Erythroblast (primary cell): ENCODE measurements around the gene SLCO2A1.

Experiments used
- DNase-seq, 2 experiments: peaks; one replicate each; lab custom pipeline; 2025; lab: John Stamatoyannopoulos, UW
- GATA1 ChIP-seq: IDR thresholded peaks from 2 replicates; pipeline ENCODE4 v1.6.1; 2011; ENCODE audit warnings: low read depth, mild to moderate bottlenecking, control low read depth, low read length, moderate library complexity
- POLR2A ChIP-seq: IDR thresholded peaks from 2 replicates; pipeline ENCODE4 v1.6.1; 2011; ENCODE audit warnings: mild to moderate bottlenecking, low read length

SLCO2A1 gene

GRCh38 chr3:134056464-134056891 lies 26.8 kb upstream of the SLCO2A1 start:
- TF ChIP-seq POLR2A, result no peak
- DNase-seq, result no peak

GRCh38 chr3:134055661-134056060 lies 25.9 kb upstream of the SLCO2A1 start:
- TF ChIP-seq POLR2A, result no peak
- TF ChIP-seq GATA1, result no peak
- no peak for DNase-seq

GRCh38 chr3:134054881-134055280 lies 25.2 kb upstream of the SLCO2A1 start:
- TF ChIP-seq GATA1, result no peak
- no peak for TF ChIP-seq POLR2A
- no peak for DNase-seq

GRCh38 chr3:134054231-134054630 lies 24.5 kb upstream of the SLCO2A1 start:
- TF ChIP-seq POLR2A (no peak), GATA1 (no peak)

GRCh38 chr3:134052370-134052769 lies 22.6 kb upstream of the SLCO2A1 start:
- DNase-seq, result no peak
- TF ChIP-seq GATA1 (no peak), POLR2A (no peak)

More at GRCh38 chr3:134054231-134054630, 24.5 kb upstream of the SLCO2A1 start:
- DNase-seq, result no peak

- DNase-seq, result no peak
- TF ChIP-seq GATA1 (no peak), POLR2A (no peak)
These were observed 20.0 kb upstream of the SLCO2A1 start for GRCh38 chr3:134049676-134050075.

GRCh38 chr3:134048278-134048996 lies 18.7 kb upstream of the SLCO2A1 start:
- TF ChIP-seq POLR2A (no peak), GATA1 (no peak)
- DNase-seq, result no peak

- DNase-seq, result no peak
- TF ChIP-seq POLR2A (no peak), GATA1 (no peak)
These were observed 14.7 kb upstream of the SLCO2A1 start for GRCh38 chr3:134044459-134044858.

- TF ChIP-seq POLR2A (no peak), GATA1 (no peak)
- no peak for DNase-seq
These were observed 10.3 kb upstream of the SLCO2A1 start for GRCh38 chr3:134040066-134040465.

GRCh38 chr3:134039161-134039862 lies 9.6 kb upstream of the SLCO2A1 start:
- no peak for DNase-seq

GRCh38 chr3:134038716-134039115 lies 9.0 kb upstream of the SLCO2A1 start:
- DNase-seq, result no peak
- TF ChIP-seq POLR2A (no peak), GATA1 (no peak)

More at GRCh38 chr3:134039161-134039862, 9.6 kb upstream of the SLCO2A1 start:
- TF ChIP-seq POLR2A (no peak), GATA1 (no peak)

GRCh38 chr3:134038071-134038491 lies 8.4 kb upstream of the SLCO2A1 start:
- TF ChIP-seq GATA1 (no peak), POLR2A (no peak)
- DNase-seq, result no peak

- no peak for TF ChIP-seq POLR2A
- TF ChIP-seq GATA1, result no peak
- no peak for DNase-seq
These were observed 7.4 kb upstream of the SLCO2A1 start for GRCh38 chr3:134037168-134037567.

GRCh38 chr3:134036291-134036690 lies 6.6 kb upstream of the SLCO2A1 start:
- TF ChIP-seq GATA1, result no peak
- TF ChIP-seq POLR2A, result no peak
- DNase-seq, result no peak
